SK-N-DZ (cell line): Measurements from ENCODE around the gene CABLES1.
"Not testable (repeated sequence)": the region's sequence is repeated elsewhere in the genome, so short reads cannot be mapped to it uniquely, and the experiment has no call there.

Source experiments
- DNase-seq: peaks from one replicate; pipeline ENCODE4 v3.0.0-alpha.2; 2015; ENCODE audit warnings: low spot score

The CABLES1 gene

GRCh38 chr18:23239885-23240608 lies 104.8 kb downstream of the CABLES1 start:
- DNase-seq: no peak

DNA sequence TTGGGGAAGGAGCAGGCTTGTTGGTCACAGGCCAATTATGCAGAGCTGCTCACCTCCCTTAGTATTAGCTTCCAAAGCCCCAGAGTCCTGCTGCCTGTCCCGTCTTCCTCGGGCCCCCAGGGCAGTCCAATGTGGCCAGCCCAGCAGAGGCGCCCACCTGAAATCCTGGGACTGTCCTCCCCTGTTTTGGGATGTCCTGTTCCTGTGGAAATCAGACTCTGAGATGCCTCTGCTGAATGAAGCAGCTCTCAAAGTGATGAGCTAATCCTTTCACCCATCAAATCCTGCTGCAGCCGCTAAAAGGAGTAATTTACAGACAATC lies 105.3 kb downstream of the CABLES1 start:
- no peak for DNase-seq

DNA sequence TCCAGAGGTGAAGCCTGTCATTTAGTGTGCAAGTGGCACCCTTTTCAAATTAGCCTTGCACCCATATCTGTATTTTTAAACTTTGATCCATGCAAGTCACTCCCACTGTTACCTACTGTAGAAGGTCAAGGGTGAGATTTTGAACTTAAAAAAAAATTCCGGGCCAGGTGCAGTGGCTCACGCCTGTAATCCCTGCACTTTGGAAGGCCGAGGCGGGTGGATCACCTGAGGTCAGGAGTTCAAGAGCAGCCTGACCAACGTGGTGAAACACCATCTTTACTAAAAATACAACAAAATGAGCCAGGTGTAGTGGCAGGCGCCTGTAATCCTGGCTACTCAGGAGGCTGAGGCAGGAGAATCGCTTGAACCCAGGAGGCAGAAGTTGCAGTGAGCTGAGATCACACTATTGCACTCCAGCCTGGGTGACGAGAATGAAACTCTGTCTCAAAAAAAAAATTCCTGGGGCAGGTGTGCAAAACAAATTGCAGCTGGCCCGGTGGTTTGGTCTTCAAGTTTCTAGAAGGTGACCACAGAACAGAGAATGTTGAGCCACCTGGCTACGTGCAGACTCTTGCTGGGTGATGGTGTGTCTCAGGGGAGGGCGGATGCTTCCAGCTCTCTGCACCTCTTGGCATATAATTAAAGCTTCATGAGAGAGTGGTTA lies 106.7 kb downstream of the CABLES1 start:
- not testable (repeated sequence) for DNase-seq

DNA sequence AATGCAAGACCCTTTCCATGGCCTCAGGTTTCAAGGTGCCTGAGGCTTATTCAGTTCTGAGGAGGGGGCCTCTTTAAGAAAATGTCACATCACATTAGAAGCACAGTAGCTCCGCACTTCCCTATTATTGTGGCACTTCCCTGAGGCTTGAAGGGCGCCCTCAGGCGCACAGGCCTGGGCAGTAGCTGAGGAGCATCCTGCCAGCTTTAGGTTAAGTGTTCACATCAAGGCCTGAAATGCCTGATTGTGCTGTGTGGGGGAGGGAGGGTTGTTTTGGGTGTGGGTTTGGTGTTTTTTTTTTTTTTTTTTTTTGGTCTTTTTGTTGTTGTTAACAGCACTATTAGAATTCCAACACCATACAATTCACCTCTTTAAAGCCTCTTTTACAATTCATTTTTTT lies 107.9 kb downstream of the CABLES1 start:
- DNase-seq: no peak

DNA sequence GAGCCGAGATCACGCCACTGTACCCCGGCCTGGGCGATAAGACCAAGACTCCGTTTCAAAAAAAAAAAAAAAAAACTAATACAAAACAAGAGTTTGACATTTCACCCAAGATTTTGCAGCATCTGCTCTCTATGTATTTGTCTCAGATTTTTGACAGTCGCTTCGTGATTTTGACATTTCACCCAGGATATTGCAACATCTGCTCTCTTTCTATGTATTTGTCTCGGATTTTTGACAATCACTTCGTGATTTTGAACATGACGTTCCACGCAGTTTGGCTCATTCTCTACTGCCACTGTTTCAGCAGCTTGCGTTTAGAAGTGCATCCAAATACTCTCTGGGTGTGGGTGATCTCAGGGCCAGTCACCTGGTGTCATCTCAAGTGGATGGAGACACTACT lies 108.5 kb downstream of the CABLES1 start:
- no peak for DNase-seq

- no peak for DNase-seq
Measured at GRCh38 chr18:23244401-23244800, 109.1 kb downstream of the CABLES1 start.

GRCh38 chr18:23245461-23245860 lies 110.2 kb downstream of the CABLES1 start:
- no peak for DNase-seq

GRCh38 chr18:23247331-23247730 lies 112.0 kb downstream of the CABLES1 start:
- DNase-seq: no peak

DNA sequence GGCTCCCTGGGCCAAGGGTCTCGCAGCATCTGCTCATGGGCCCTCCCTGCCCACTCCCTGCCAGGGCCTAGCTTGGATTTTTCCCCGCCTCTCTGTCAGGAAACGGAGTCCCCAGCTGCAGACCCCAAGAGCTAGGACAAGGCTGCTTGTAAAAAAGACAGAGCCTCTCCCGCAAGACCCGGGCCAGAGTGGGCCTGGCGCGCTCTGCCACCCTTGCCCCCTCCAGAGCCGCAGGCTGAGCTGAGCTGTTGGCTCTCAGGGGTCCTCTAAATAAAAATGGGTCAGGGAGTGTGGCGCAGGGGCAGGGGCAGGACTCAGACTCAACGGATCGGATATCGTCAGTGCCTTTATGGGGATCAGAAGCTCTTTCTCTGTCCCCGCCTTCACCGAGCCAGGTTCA lies 112.6 kb downstream of the CABLES1 start:
- DNase-seq: no peak

GRCh38 chr18:23248826-23249225 lies 113.5 kb downstream of the CABLES1 start:
- no peak for DNase-seq

DNA sequence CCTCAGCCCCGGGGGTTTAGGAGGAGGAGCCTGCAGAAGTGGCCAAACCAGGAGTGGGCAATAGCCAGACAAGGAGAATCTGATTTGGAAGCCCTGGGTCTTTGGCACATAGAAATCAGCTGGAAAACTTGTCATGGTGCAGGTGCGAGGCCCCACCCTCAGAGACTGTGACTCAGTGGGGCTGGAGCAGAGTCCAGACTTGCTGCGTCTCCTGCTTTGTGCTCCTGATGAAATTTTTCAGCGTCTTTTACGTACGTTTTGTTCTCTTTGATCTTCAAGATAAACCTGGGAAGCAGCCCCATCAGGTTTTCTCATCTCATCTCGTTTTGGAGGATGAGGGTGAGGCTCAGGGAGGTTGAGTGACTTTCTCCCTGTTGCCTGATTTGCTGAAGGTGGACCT lies 114.1 kb downstream of the CABLES1 start:
- DNase-seq: no peak

DNA sequence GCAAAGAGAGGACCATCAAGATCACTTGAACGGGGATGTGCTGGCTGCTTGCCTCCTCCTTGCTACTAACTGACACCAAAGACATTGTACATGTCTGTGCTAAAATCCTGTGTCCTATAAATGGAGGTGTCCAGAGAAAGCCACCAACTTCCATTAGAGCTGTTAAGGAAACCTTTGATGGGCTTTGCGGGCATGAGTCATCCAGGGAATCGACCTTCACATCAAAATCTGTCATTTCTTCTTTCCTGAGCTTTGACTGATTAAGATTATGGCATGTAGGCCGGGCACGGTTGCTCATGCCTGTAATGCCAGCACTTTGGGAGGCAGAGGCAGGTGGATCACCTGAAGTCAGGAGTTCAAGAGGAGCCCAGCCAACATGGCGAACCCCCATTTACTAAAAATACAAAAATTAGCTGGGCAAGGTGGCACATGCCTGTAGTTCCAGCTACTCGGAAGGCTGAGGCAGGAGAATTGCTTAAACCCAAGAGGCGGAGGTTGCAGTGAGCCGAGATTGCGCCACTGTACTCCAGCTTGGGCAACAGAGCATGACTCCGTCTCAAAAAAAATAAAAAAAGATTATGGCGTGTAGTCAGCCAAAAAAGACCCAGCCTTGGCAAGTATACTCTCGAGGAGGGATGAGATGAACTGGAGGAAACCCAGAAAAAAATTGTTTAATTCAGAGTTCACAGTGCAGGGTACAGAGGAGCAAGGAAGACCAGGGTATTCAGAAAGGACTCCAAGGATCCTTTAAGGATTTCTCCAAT lies 115.8 kb downstream of the CABLES1 start:
- DNase-seq: no peak

DNA sequence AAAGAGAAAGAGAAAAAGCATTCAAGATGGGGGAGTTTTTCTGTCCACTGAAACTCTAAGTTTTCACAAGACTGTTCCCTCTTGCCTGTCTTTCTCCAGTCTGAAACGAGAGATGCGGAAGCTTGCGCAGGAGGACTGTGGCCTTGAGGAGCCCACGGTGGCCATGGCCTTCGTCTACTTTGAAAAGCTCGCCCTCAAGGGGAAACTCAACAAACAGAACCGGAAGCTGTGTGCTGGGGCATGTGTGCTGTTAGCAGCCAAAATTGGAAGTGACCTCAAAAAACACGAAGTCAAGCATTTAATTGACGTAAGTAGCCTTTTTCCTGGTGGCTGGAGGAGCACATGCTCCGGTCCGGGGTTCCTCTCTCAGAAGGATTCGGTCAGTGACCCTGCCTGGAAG lies 118.3 kb downstream of the CABLES1 start:
- no peak for DNase-seq

DNA sequence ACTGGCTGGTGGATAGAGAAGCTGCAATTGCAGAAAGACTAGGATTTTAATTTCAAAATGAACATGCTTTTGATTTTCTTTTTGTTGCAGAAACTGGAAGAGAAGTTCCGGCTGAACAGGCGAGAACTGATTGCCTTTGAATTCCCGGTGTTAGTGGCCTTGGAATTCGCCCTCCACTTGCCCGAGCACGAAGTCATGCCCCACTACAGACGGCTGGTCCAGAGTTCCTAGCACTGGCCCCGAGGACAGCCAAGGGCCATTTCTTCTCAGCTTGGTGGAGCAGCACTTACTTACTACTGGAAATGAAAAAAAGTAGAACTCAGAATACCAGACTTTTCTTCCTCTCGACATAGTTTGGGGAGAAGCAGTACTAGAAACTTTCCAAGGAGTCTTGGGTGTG lies 121.9 kb downstream of the CABLES1 start:
- DNase-seq: no peak

- DNase-seq: no peak
Measured at GRCh38 chr18:23257686-23258565, 122.6 kb downstream of the CABLES1 start.

GRCh38 chr18:23258566-23259469 lies 123.5 kb downstream of the CABLES1 start:
- DNase-seq: no peak

DNA sequence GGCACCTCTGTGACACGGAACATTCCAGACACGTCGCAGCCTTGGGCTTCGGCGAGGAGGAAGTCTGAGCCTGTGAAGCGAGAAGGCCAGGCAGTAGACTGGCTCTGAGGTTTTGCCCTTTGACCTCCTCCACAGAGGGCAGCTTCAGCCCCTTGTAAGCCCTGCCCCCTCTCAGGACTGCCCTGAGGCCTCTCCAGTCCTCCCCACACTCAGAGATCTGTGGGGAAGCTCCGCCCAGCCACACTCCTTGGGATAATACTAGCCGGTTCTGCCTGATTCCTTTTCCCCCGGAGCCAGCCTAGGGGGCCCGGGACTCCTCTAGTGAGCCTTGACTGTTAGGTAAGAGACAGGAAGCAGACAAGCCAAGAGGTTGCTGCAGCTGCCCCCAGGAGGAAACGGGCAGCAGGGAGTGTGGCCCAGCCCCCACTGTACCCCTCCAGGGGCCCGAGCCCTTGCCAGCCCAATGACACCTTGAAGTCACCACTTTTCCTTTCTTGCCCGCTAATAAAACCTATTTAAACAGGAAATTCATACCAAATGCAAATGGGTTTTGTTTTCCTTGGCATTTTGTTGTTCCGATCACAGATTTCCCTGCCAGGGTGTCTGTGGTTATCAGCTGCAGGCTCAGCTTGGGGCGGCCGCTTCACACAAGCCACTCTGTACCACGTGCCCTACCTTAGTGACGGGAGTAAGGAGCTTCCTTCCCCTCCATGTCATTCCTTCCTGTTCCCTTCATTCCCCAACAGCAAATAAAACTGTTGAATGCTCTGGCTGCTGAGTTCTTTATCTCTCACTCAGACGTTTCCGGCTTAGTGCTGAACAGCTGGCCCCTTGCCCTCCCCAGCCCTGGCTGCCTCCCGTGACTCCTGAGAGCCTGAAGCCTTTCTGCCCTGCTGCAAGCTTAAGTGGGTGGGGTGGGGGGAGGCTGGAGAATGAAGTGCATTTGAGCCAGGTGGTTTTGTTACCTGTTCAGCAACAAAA lies 124.7 kb downstream of the CABLES1 start:
- DNase-seq: peak; percentile 16

DNA sequence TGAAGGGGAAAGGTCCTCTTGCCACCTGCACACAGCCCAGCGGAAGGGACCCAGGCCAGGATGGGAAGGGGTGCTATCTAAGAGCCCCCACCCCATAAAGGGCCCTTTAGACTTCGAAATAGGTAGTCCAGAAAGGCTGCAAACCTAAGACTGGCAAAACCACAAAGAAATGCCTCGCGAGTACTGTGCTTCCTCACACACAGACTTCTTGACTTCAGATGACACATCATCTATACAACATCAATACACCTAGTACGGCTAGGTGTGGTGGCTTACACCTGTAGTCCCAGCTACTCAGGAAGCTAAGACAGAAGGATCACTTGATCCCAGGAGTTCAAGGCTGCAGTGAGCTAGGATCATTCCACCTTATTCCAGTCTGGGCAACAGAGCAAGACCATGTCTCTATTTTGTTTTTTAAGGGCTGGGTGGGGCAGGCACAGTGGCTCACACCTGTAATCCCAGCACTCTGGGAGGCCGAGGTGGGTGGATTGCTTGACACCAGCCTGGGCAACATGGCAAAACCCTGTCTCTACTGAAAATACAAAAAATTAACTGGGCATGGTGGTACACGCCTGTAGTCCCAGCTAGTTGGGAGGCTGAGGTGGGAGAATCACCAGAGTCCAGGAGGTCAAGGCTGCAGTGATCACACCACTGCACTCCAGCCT lies 125.8 kb downstream of the CABLES1 start:
- DNase-seq: no peak
